OCI-LY7 (cell line): Measurements from ENCODE around the gene IFT27. TPM values are rescaled to one million over a fixed set of nuclear protein-coding genes. Genes with fewer than 3 reads are reported as not detected.
"Not testable (repeated sequence)": the region's sequence is repeated elsewhere in the genome, so short reads cannot be mapped to it uniquely, and the experiment has no call there.

Experiments
- BruUV-seq: library from RNA; stranded (reverse); fragments of 400-500 nt; replicated peaks from 2 replicates; lab custom pipeline; 2021; lab: Mats Ljungman, UMichigan
- CTCF ChIA-PET: fragments of 300-600 bp; sonication (Branson Sonifier 250); formaldehyde crosslinking; loops from one replicate; lab custom pipeline; 2022; ENCODE audit warnings: antibody characterized with exemption; ENCODE audit not compliant: unreplicated experiment; lab: Charles Lee
- POLR2A ChIA-PET: fragments of 300-600 bp; sonication (Branson Sonifier 250); formaldehyde crosslinking; loops from one replicate; lab custom pipeline; 2022; ENCODE audit warnings: antibody characterized with exemption; lab: Charles Lee
- DNase-seq: peaks from one replicate; pipeline ENCODE4 v3.0.0-alpha.2; 2015; ENCODE audit warnings: low spot score
- H2AFZ ChIP-seq: fragments of 200-600 bp; sonication (generic), shearing (Covaris generic); 2 replicates; pipeline ENCODE4 v1.6.1; 2014; ENCODE audit warnings: mild to moderate bottlenecking, antibody characterized with exemption, low read length, moderate library complexity
- H3K27ac ChIP-seq: fragments of 200-600 bp; sonication (generic); 2 replicates; pipeline ENCODE4 v1.5.1; 2014; ENCODE audit warnings: mixed run types, low read depth, mild to moderate bottlenecking, moderate library complexity, low read length, inconsistent platforms; ENCODE audit not compliant: poor library complexity, severe bottlenecking
- H3K36me3 ChIP-seq: fragments of 200-600 bp; sonication (generic); 2 replicates; pipeline ENCODE4 v1.6.1; 2014; ENCODE audit warnings: mild to moderate bottlenecking, antibody characterized with exemption, low read length, moderate library complexity, mixed read lengths; ENCODE audit not compliant: insufficient read depth
- H3K4me1 ChIP-seq: fragments of 200-600 bp; sonication (generic); 2 replicates; pipeline ENCODE4 v1.5.1; 2014; ENCODE audit warnings: mild to moderate bottlenecking, low read length; ENCODE audit not compliant: insufficient read depth, poor library complexity, severe bottlenecking
- H3K4me2 ChIP-seq: fragments of 200-600 bp; sonication (generic); 2 replicates; pipeline ENCODE4 v1.6.1; 2014; ENCODE audit warnings: mild to moderate bottlenecking, low read length
- H3K4me3 ChIP-seq: fragments of 200-600 bp; sonication (generic); 2 replicates; pipeline ENCODE4 v1.5.1; 2014; ENCODE audit warnings: mild to moderate bottlenecking, low read depth, low read length; ENCODE audit not compliant: poor library complexity, severe bottlenecking
- H3K79me2 ChIP-seq: fragments of 200-600 bp; sonication (generic); 2 replicates; pipeline ENCODE4 v1.6.1; 2016; ENCODE audit warnings: low read depth, mild to moderate bottlenecking, low read length, moderate library complexity, mixed read lengths; ENCODE audit not compliant: insufficient read depth
- H3K9me2 ChIP-seq: fragments of 200-600 bp; sonication (generic); 2 replicates; pipeline ENCODE4 v1.6.1; 2016; ENCODE audit warnings: mild to moderate bottlenecking, low read length, mixed read lengths; ENCODE audit not compliant: insufficient read depth
- H3K9me3 ChIP-seq: fragments of 200-600 bp; sonication (generic); 2 replicates; pipeline ENCODE4 v1.6.1; 2014; ENCODE audit warnings: mild to moderate bottlenecking, mixed run types, low read length, mixed read lengths
- H4K20me1 ChIP-seq: fragments of 200-600 bp; sonication (generic); 2 replicates; pipeline ENCODE4 v1.6.1; 2014; ENCODE audit warnings: mild to moderate bottlenecking, antibody characterized with exemption, low read length, moderate library complexity, mixed read lengths; ENCODE audit not compliant: insufficient read depth
- CTCF ChIP-seq: fragments of 200-600 bp; sonication (generic); conservative IDR thresholded peaks from 2 replicates; pipeline ENCODE4 v1.5.1; 2014; ENCODE audit warnings: mild to moderate bottlenecking, antibody characterized with exemption, low read length, moderate library complexity, mixed read lengths
- EZH2phosphoT487 ChIP-seq: fragments of 200-600 bp; sonication (generic); IDR thresholded peaks from 2 replicates; pipeline ENCODE4 v1.6.1; 2018; ENCODE audit warnings: low read depth, borderline replicate concordance, mild to moderate bottlenecking, mixed run types, antibody characterized with exemption, low read length, moderate library complexity, mixed read lengths
- intact Hi-C: fragments of 100-400 bp; cut with micrococcal nuclease; formaldehyde crosslinking; loops from one replicate; pipeline ENCODE4 v1.10.0; 2022; ENCODE audit not compliant: unreplicated experiment
- total RNA-seq, 2 experiments: library from RNA; depleted of rRNA in 1 of 2; stranded (reverse); fragments of >200 nt in 1 of 2; shearing (Covaris generic) in 1 of 2; gene quantifications; 2 replicates each; pipeline ENCODE4 v1.2.3, GENCODE V29; 2014 to 2022

Gene IFT27
- total RNA-seq, 2 experiments from 2014 or later, result 18.3 to 50.0 TPM

GRCh38 chr22:36756031-36756430, 19.9 kb downstream of the IFT27 start:
- Histone ChIP-seq H3K4me1 (no peaks in the 10 kb centered on the region), H2AFZ (no peak overlapping the region), H3K4me2 (no peak overlapping the region), H3K9me2 (no peaks in the 10 kb centered on the region), H4K20me1 (no peaks in the 10 kb centered on the region; the same call in 1 of the 2 replicates), H3K4me3 (no peak overlapping the region), H3K9me3 (no peaks in the 10 kb centered on the region), H3K36me3 (no peaks in the 10 kb centered on the region), H3K27ac (no peak overlapping the region), H3K79me2 (no peaks in the 10 kb centered on the region)
- ChIA-PET CTCF (no interaction called here), POLR2A (no interaction called here)
- no peak for TF ChIP-seq EZH2phosphoT487
- no peak for TF ChIP-seq CTCF
- no peak for DNase-seq
- intact Hi-C loops, result no loop called here
- no TSS peak for BruUV-seq

- DNase-seq, result no peak
- no peaks in the 10 kb centered on the region for H3K36me3 ChIP-seq
- H3K4me1 ChIP-seq, result no peaks in the 10 kb centered on the region
- no peak for TF ChIP-seq CTCF
- no peak for TF ChIP-seq EZH2phosphoT487
- no TSS peak for BruUV-seq
- no peak overlapping the region for H2AFZ ChIP-seq
- no peaks in the 10 kb centered on the region for H3K9me3 ChIP-seq
- H4K20me1 ChIP-seq, result no peaks in the 10 kb centered on the region; the same call in 1 of the 2 replicates
- no peak overlapping the region for H3K4me2 ChIP-seq
- H3K4me3 ChIP-seq, result no peak overlapping the region
- intact Hi-C loops, result no loop called here
- H3K79me2 ChIP-seq, result no peaks in the 10 kb centered on the region
- H3K27ac ChIP-seq, result no peak overlapping the region
- no peaks in the 10 kb centered on the region for H3K9me2 ChIP-seq
- POLR2A ChIA-PET, result no interaction called here
- CTCF ChIA-PET, result no interaction called here
Observed at GRCh38 chr22:36755316-36755715, 20.6 kb downstream of the IFT27 start.

GRCh38 chr22:36754881-36755280, 21.0 kb downstream of the IFT27 start:
- intact Hi-C loops, H3K9me3 ChIP-seq, POLR2A ChIA-PET, CTCF ChIA-PET, H3K27ac ChIP-seq, H3K9me2 ChIP-seq, H2AFZ ChIP-seq, H3K79me2 ChIP-seq, H3K4me1 ChIP-seq, H3K36me3 ChIP-seq, BruUV-seq, DNase-seq, H4K20me1 ChIP-seq, H3K4me2 ChIP-seq, H3K4me3 ChIP-seq: not testable (repeated sequence)
